Heart left ventricle (tissue), 16 donors: ENCODE measurements around the gene FARP1. TPM values are rescaled to one million over a fixed set of nuclear protein-coding genes. Genes with fewer than 3 reads are reported as not detected.

ENCODE experiments used
- ATAC-seq, 4 donors: fragments of 200-7000 bp; cut with Tn5 transposase; one replicate each; pipeline ENCODE4 v1.9.1; 2020 to 2022; ENCODE audit warnings: moderate library complexity in 4 of 4, mild to moderate bottlenecking in 3 of 4, moderate number of reproducible peaks in 1 of 4
- DNase-seq, 5 donors: peaks; one replicate each; pipeline ENCODE4 v3.0.0-alpha.2; 2020
- H3K27ac ChIP-seq, 12 donors: fragments of 200-600 bp; sonication (generic) in 4 of 12; one replicate each; pipeline versions ENCODE4 v1.5.0 to v1.8.0; 2016 to 2022; ENCODE audit warnings: mild to moderate bottlenecking in 2 of 12
- H3K27me3 ChIP-seq, 9 donors: fragments of 200-600 bp; sonication (generic) in 2 of 9; one replicate each; pipeline versions ENCODE4 v1.5.1 to v1.8.0; 2016 to 2022; ENCODE audit warnings: mild to moderate bottlenecking in 3 of 9
- H3K36me3 ChIP-seq, 9 donors: fragments of 200-600 bp; sonication (generic) in 2 of 9; one replicate each; pipeline versions ENCODE4 v1.5.0 to v1.8.0; 2018 to 2022; ENCODE audit warnings: mild to moderate bottlenecking in 2 of 9
- H3K4me1 ChIP-seq, 12 donors: fragments of 200-600 bp; sonication (generic) in 4 of 12; one replicate each; pipeline versions ENCODE4 v1.5.0 to v1.8.0; 2016 to 2022; ENCODE audit warnings: mild to moderate bottlenecking in 3 of 12
- H3K4me3 ChIP-seq, 12 donors: fragments of 200-600 bp; sonication (generic) in 4 of 12; one replicate each; pipeline versions ENCODE4 v1.5.0 to v1.8.0; 2017 to 2022; ENCODE audit warnings: mild to moderate bottlenecking in 9 of 12, moderate library complexity in 4 of 12
- H3K9me3 ChIP-seq, 12 donors: fragments of 200-600 bp; sonication (generic) in 4 of 12; one replicate each; pipeline versions ENCODE4 v1.5.0 to v1.8.0; 2016 to 2022; ENCODE audit warnings: mild to moderate bottlenecking in 1 of 12
- CTCF ChIP-seq, 12 donors: fragments of 200-600 bp; sonication (generic) in 4 of 12; IDR thresholded peaks; one replicate each; pipeline versions ENCODE4 v1.5.0 to v1.8.0; 2018 to 2022; ENCODE audit warnings: antibody characterized with exemption in 12 of 12, mild to moderate bottlenecking in 5 of 12
- POLR2A ChIP-seq, 2 donors: fragments of 450-650 bp; IDR thresholded peaks; one replicate each; pipeline ENCODE4 v1.6.1; 2017; ENCODE audit warnings: antibody characterized with exemption in 2 of 2, mild to moderate bottlenecking in 2 of 2, moderate library complexity in 2 of 2
- WGBS, 4 donors: extraction: QIAGEN DNeasy Blood & Tissue Kit in 2 of 4; methylation state at CpG; one replicate each; pipeline versions ENCODE4 v1.1.5 to v1.1.7; 2013 to 2018; 5-methylcytosine and 5-hydroxymethylcytosine counted together
- intact Hi-C, 10 donors: fragments of 100-400 bp; cut with DNase I; formaldehyde crosslinking; loops; one replicate each; pipeline versions ENCODE4 v1.11.1 to v1.14.2; 2022
- polyA plus RNA-seq, 2 donors: library from polyadenylated mRNA; stranded (reverse); fragments of 200-250 nt; gene quantifications; one replicate each; pipeline ENCODE4 v1.2.3, GENCODE V29; 2013
- total RNA-seq, 9 donors: library from RNA; depleted of rRNA in 2 of 9; stranded (reverse); fragments of >200 nt in 2 of 9; fragmentation: NEBNext Ultra II Directional in 3 of 9; extraction: Animal tissue kit (Norgen Biotek cat#: 25700) in 3 of 9; gene quantifications; one replicate each; pipeline versions ENCODE4 v1.1.0 to v1.2.4, GENCODE V29; 2016 to 2023
- donor health status: ischemic (EF 13 %, LVEDD 7.1; RV severe dilation, severe dysfunction).
- donor health status: healthy with polysubstance abuse.
- donor health status: DM: no; HTN: yes; CAD: no.
- donor health status: DM: no; HTN: no; CAD: no.
- donor health status: ischemic (EF 25% LVEDD 6.9; RV normal size, moderate dysfunction).
- donor health status: ischemic (EF 25% LVEDD 5.7; RV mildly dilated, moderate dysfunction).
- donor health status: healthy.
- donor health status: DM: yes; HTN: yes; CAD: no.
- donor health status: ischemic (EF 35%, LVEDD 5.7; RV mildly dilated, moderate dysfunction).
- donor health status: nonischemic (EF 11% LVEDD 7.7; RV severe dilation, severe dysfunction).
- donor health status: DM: yes; HTN: yes; CAD: no.
- donor health status: PGD.
- donor health status: ischemic (EF 29% LVEDD 5.4; RV normal size, mild dysfunction).
- donor health status: nonischemic (EF 23%, LVEDD 6.1; RV moderate dilation, normal function).

Gene FARP1
- total and polyA plus RNA-seq, 11 donors, result 7.7 to 51.8 (median 22.3) TPM

GRCh38 chr13:98180092-98180491 is 37.2 kb downstream of the FARP1 start:
- ATAC-seq (no peak), DNase-seq (no peak)
- Histone ChIP-seq H3K4me3 (no peak overlapping the region), H3K36me3 (peaks cover 0 to 4% (median 0%) of the 10 kb centered on the region in 9 donors), H3K9me3 (no peaks in the 10 kb centered on the region), H3K27ac (no peak overlapping the region), H3K4me1 (peaks cover 0 to 17% (median 0%) of the 10 kb centered on the region in 12 donors), H3K27me3 (no peaks in the 10 kb centered on the region)
- 88 to 92% (median 90%) methylated on average over 3 of the region's 3 CpGs for WGBS, 4 donors
- TF ChIP-seq POLR2A (IDR thresholded peaks at IDR 0.05) (no peak), CTCF (IDR thresholded peaks at IDR 0.05) (no peak)
- intact Hi-C loops, result no loop called here

- ATAC-seq (no peak), DNase-seq (no peak)
- Histone ChIP-seq H3K4me3 (no peak overlapping the region), H3K27me3 (no peaks in the 10 kb centered on the region), H3K36me3 (peaks cover 0 to 4% (median 0%) of the 10 kb centered on the region in 9 donors), H3K9me3 (no peaks in the 10 kb centered on the region), H3K4me1 (peaks cover 0 to 10% (median 0%) of the 10 kb centered on the region in 12 donors), H3K27ac (no peak overlapping the region)
- intact Hi-C loops, result no loop called here
- WGBS, 4 donors, result 92 to 96% (median 94%) methylated on average over 7 of the region's 7 CpGs
- TF ChIP-seq CTCF (IDR thresholded peaks at IDR 0.05), result no peak
- TF ChIP-seq POLR2A (IDR thresholded peaks at IDR 0.05), result no peak
Measured at GRCh38 chr13:98181111-98181815, 38.4 kb downstream of the FARP1 start.

GRCh38 chr13:98182153-98182552 is 39.3 kb downstream of the FARP1 start:
- no peaks in the 10 kb centered on the region for H3K27me3 ChIP-seq
- no peaks in the 10 kb centered on the region for H3K36me3 ChIP-seq
- no peaks in the 10 kb centered on the region for H3K9me3 ChIP-seq
- intact Hi-C loops, result no loop called here
- H3K4me3 ChIP-seq, result no peak overlapping the region
- TF ChIP-seq CTCF (IDR thresholded peaks at IDR 0.05), result no peak
- TF ChIP-seq POLR2A (IDR thresholded peaks at IDR 0.05), result no peak
- H3K4me1 ChIP-seq, result peaks cover 0 to 14% (median 1%) of the 10 kb centered on the region in 12 donors
- ATAC-seq (no peak), DNase-seq (no peak)
- 93 to 98% (median 95%) methylated on average over 4 of the region's 4 CpGs for WGBS, 4 donors
- H3K27ac ChIP-seq, result no peak overlapping the region

GRCh38 chr13:98182589-98182988 is 39.7 kb downstream of the FARP1 start:
- H3K4me1 ChIP-seq, result peaks cover 0 to 19% (median 5%) of the 10 kb centered on the region in 12 donors
- no peak overlapping the region for H3K27ac ChIP-seq
- no peaks in the 10 kb centered on the region for H3K27me3 ChIP-seq
- DNase-seq, result no peak
- no peaks in the 10 kb centered on the region for H3K36me3 ChIP-seq
- no peak for TF ChIP-seq CTCF (IDR thresholded peaks at IDR 0.05)
- TF ChIP-seq POLR2A (IDR thresholded peaks at IDR 0.05), result no peak
- 60 to 83% (median 77%) methylated on average over 3 of the region's 3 CpGs for WGBS, 4 donors
- H3K4me3 ChIP-seq, result no peak overlapping the region
- ATAC-seq, result no peak
- intact Hi-C loops, result no loop called here
- H3K9me3 ChIP-seq, result no peaks in the 10 kb centered on the region
